ENCODE measurements around the gene ALLC.

The ALLC gene

GRCh38 chr2:3622967-3623366 is 35.0 kb upstream of the ALLC start:
- DNase-seq (ENCODE audit: low read depth), result no peak
- H3K4me3 ChIP-seq (ENCODE audit: low read depth, low read length), result no peak overlapping the region
- TF ChIP-seq CTCF (IDR thresholded peaks at IDR 0.05; ENCODE audit: low read depth, low read length, missing control alignments), result no peak

- no peak for DNase-seq (ENCODE audit: low read depth)
- no peak overlapping the region for H3K4me3 ChIP-seq (ENCODE audit: low read depth, low read length)
- TF ChIP-seq CTCF (IDR thresholded peaks at IDR 0.05; ENCODE audit: low read depth, low read length, missing control alignments), result no peak
Measured at GRCh38 chr2:3624059-3624794, 33.8 kb upstream of the ALLC start.

GRCh38 chr2:3625186-3625585 is 32.8 kb upstream of the ALLC start:
- no peak overlapping the region for H3K4me3 ChIP-seq (ENCODE audit: low read depth, low read length)
- DNase-seq (ENCODE audit: low read depth), result no peak
- TF ChIP-seq CTCF (IDR thresholded peaks at IDR 0.05; ENCODE audit: low read depth, low read length, missing control alignments), result no peak

- no peak for TF ChIP-seq CTCF (IDR thresholded peaks at IDR 0.05; ENCODE audit: low read depth, low read length, missing control alignments)
- DNase-seq (ENCODE audit: low read depth), result no peak
- no peak overlapping the region for H3K4me3 ChIP-seq (ENCODE audit: low read depth, low read length)
Measured at GRCh38 chr2:3626118-3626811, 31.7 kb upstream of the ALLC start.

GRCh38 chr2:3626812-3627499 is 31.0 kb upstream of the ALLC start:
- no peak for DNase-seq (ENCODE audit: low read depth)
- TF ChIP-seq CTCF (IDR thresholded peaks at IDR 0.05; ENCODE audit: low read depth, low read length, missing control alignments), result no peak
- no peak overlapping the region for H3K4me3 ChIP-seq (ENCODE audit: low read depth, low read length)

- H3K4me3 ChIP-seq (ENCODE audit: low read depth, low read length), result no peak overlapping the region
- no peak for TF ChIP-seq CTCF (IDR thresholded peaks at IDR 0.05; ENCODE audit: low read depth, low read length, missing control alignments)
- DNase-seq (ENCODE audit: low read depth), result no peak
Measured at GRCh38 chr2:3627500-3628100, 30.4 kb upstream of the ALLC start.
